ENCODE measurements around the gene DST. TPM values are rescaled to one million over a fixed set of nuclear protein-coding genes. Genes with fewer than 3 reads are reported as not detected.

DST gene
- total RNA-seq, 2 donors from 2014 or later = 101 to 113 TPM

DNA sequence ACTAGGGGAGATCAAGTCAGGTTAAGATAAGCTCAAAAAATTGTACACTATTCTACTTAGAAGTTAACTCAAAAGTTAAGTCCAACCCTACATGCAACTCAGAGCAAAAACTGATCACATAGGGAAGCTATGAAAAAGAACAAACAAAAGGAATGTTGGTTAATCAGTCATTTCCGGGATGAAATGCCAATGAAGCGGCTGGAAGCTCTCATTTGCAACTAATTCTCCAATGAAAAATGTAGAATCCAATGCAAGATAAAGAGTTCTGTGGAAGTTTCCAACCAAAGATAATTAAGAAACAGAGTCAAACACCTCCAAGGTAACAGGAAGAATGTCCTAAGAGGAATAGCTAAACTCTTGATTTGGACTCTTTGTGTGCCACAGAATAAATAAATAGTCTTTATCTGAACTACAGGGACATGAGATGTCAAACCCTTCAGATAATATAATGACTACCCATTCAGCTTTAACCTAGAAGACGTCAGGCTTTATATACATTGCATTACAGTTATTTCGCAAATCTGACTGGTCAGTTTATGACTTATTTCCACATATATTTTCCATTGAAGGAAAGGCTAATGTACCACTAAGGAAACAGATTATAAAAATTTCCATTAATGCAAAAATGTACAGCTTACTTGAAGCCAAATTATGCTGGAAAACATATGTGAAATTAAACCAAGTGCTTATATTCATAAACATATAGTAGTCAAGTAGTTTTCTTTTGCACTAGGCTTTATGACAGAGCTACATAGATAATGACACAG is 48.0 kb upstream of the DST start:
- no peaks in the 10 kb centered on the region for H3K9me3 ChIP-seq (ENCODE audit: control insufficient read depth, low read length)
- H3K4me1 ChIP-seq (ENCODE audit: control insufficient read depth, insufficient read depth, low read length) = peaks cover 3% of the 10 kb centered on the region
- H3K9ac ChIP-seq (ENCODE audit: extremely low read depth, low read length, poor library complexity, severe bottlenecking) = no peak overlapping the region
- H3K36me3 ChIP-seq (ENCODE audit: control insufficient read depth, insufficient read depth, low read length) = peaks cover 7% of the 10 kb centered on the region
- Mint-ChIP-seq H3K27me3 (ENCODE audit: insufficient read depth) (no peaks in the 10 kb centered on the region), H3K36me3 (ENCODE audit: low read depth) (peaks cover 5% of the 10 kb centered on the region), H3K27ac (no peak overlapping the region), H3K9me3 (no peaks in the 10 kb centered on the region), H3K4me1 (peaks cover 20% of the 10 kb centered on the region), H3K4me3 (no peak overlapping the region)
- TF ChIP-seq, protein P1, sequence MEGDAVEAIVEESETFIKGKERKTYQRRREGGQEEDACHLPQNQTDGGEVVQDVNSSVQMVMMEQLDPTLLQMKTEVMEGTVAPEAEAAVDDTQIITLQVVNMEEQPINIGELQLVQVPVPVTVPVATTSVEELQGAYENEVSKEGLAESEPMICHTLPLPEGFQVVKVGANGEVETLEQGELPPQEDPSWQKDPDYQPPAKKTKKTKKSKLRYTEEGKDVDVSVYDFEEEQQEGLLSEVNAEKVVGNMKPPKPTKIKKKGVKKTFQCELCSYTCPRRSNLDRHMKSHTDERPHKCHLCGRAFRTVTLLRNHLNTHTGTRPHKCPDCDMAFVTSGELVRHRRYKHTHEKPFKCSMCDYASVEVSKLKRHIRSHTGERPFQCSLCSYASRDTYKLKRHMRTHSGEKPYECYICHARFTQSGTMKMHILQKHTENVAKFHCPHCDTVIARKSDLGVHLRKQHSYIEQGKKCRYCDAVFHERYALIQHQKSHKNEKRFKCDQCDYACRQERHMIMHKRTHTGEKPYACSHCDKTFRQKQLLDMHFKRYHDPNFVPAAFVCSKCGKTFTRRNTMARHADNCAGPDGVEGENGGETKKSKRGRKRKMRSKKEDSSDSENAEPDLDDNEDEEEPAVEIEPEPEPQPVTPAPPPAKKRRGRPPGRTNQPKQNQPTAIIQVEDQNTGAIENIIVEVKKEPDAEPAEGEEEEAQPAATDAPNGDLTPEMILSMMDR (conservative IDR thresholded peaks at IDR 0.05) = no peak
- no peak overlapping the region for H3K27ac ChIP-seq (ENCODE audit: low read depth, low read length)
- no peaks in the 10 kb centered on the region for H3K27me3 ChIP-seq (ENCODE audit: control insufficient read depth, insufficient read depth, low read length, poor library complexity, severe bottlenecking)
- H3K4me3 ChIP-seq (ENCODE audit: low read length) = no peak overlapping the region
- DNase-seq = no peak
- 75 to 87% methylated on average over 2 to 4 of the region's 4 CpGs for WGBS, 2 experiments (ENCODE audit: insufficient coverage in 1 of 2, insufficient read length in 1 of 2)

DNA sequence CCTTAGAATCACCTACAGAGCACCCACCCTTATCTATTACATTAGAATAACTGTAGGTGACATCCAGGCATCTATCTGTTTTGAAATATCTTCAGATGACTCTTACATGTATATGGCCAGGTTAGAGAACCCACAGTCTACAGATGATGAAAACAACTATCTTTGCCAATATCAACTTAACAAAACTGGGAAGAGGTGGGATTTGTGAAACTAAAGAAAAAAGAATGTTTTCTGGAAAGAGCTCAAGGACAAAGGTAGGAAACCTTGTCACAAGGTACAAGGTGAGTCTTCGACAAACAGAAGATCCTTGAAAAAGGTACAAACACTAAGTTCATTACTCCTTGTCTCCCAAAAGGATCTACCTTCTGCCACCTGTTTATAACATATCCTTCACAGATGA is 47.0 kb upstream of the DST start:
- Histone ChIP-seq H3K9ac (ENCODE audit: extremely low read depth, low read length, poor library complexity, severe bottlenecking) (no peak overlapping the region), H3K27ac (ENCODE audit: low read depth, low read length) (no peak overlapping the region), H3K27me3 (ENCODE audit: control insufficient read depth, insufficient read depth, low read length, poor library complexity, severe bottlenecking) (no peaks in the 10 kb centered on the region), H3K9me3 (ENCODE audit: control insufficient read depth, low read length) (no peaks in the 10 kb centered on the region), H3K36me3 (ENCODE audit: control insufficient read depth, insufficient read depth, low read length) (peaks cover 7% of the 10 kb centered on the region), H3K4me3 (ENCODE audit: low read length) (no peak overlapping the region), H3K4me1 (ENCODE audit: control insufficient read depth, insufficient read depth, low read length) (peaks cover 3% of the 10 kb centered on the region)
- Mint-ChIP-seq H3K27me3 (ENCODE audit: insufficient read depth) (no peaks in the 10 kb centered on the region), H3K4me3 (no peak overlapping the region), H3K4me1 (peaks cover 26% of the 10 kb centered on the region), H3K36me3 (ENCODE audit: low read depth) (peaks cover 3% of the 10 kb centered on the region), H3K27ac (no peak overlapping the region), H3K9me3 (no peaks in the 10 kb centered on the region)
- WGBS, 2 experiments (ENCODE audit: insufficient coverage in 1 of 2, insufficient read length in 1 of 2) = 93 to 100% methylated on average over 1 of the region's 1 CpG
- TF ChIP-seq, protein P1 (conservative IDR thresholded peaks at IDR 0.05) = no peak
- DNase-seq = no peak

GRCh38 chr6:56689114-56689513 is 46.4 kb upstream of the DST start:
- DNase-seq = no peak
- H3K27ac ChIP-seq (ENCODE audit: low read depth, low read length) = no peak overlapping the region
- Mint-ChIP-seq H3K36me3 (ENCODE audit: low read depth) (peaks cover 3% of the 10 kb centered on the region), H3K9me3 (no peaks in the 10 kb centered on the region), H3K27ac (no peak overlapping the region), H3K4me1 (peaks cover 26% of the 10 kb centered on the region), H3K4me3 (no peak overlapping the region), H3K27me3 (ENCODE audit: insufficient read depth) (no peaks in the 10 kb centered on the region)
- H3K36me3 ChIP-seq (ENCODE audit: control insufficient read depth, insufficient read depth, low read length) = peaks cover 7% of the 10 kb centered on the region
- H3K9me3 ChIP-seq (ENCODE audit: control insufficient read depth, low read length) = no peaks in the 10 kb centered on the region
- no peak overlapping the region for H3K9ac ChIP-seq (ENCODE audit: extremely low read depth, low read length, poor library complexity, severe bottlenecking)
- no peaks in the 10 kb centered on the region for H3K27me3 ChIP-seq (ENCODE audit: control insufficient read depth, insufficient read depth, low read length, poor library complexity, severe bottlenecking)
- H3K4me1 ChIP-seq (ENCODE audit: control insufficient read depth, insufficient read depth, low read length) = peaks cover 3% of the 10 kb centered on the region
- TF ChIP-seq, protein P1 (conservative IDR thresholded peaks at IDR 0.05) = no peak
- H3K4me3 ChIP-seq (ENCODE audit: low read length) = no peak overlapping the region
- WGBS, 2 experiments (ENCODE audit: insufficient coverage in 1 of 2, insufficient read length in 1 of 2) = 92% methylated on average over 3 of the region's 3 CpGs; no CpG with 5 or more reads in 1 of the 2 experiments

Measured in endodermal cell (in vitro differentiated cells).